Measurements from ENCODE around the gene LRRN2.

LRRN2 gene

GRCh38 chr1:204647114-204647804 is 38.3 kb downstream of the LRRN2 start:
- DNase-seq = peak; percentile 77
- Histone ChIP-seq H3K27ac (no peak overlapping the region), H3K27me3 (replicated peaks) (peaks cover 17% of the 10 kb centered on the region), H3K4me3 (ENCODE audit: low read depth, low read length) (no peak overlapping the region), H3K36me3 (replicated peaks) (no peaks in the 10 kb centered on the region)
- no peak for TF ChIP-seq CTCF (IDR thresholded peaks at IDR 0.05; ENCODE audit: low read depth, low read length, missing control alignments)
- in situ Hi-C loops (cut with HindIII; ENCODE audit: low pct_ligation_motif_present, low sequenced_read_pairs) = no loop called here

GRCh38 chr1:204645666-204646065 is 39.9 kb downstream of the LRRN2 start:
- in situ Hi-C loops (cut with HindIII; ENCODE audit: low pct_ligation_motif_present, low sequenced_read_pairs) = no loop called here
- H3K27ac ChIP-seq = no peak overlapping the region
- no peak overlapping the region for H3K4me3 ChIP-seq (ENCODE audit: low read depth, low read length)
- DNase-seq = no peak
- TF ChIP-seq CTCF (IDR thresholded peaks at IDR 0.05; ENCODE audit: low read depth, low read length, missing control alignments) = no peak
- H3K36me3 ChIP-seq (replicated peaks) = no peaks in the 10 kb centered on the region
- peaks cover 5% of the 10 kb centered on the region for H3K27me3 ChIP-seq (replicated peaks)

GRCh38 chr1:204645251-204645650 is 40.3 kb downstream of the LRRN2 start:
- Histone ChIP-seq H3K27me3 (replicated peaks) (peaks cover under 1% of the 10 kb centered on the region), H3K36me3 (replicated peaks) (no peaks in the 10 kb centered on the region)

GRCh38 chr1:204643503-204643902 is 42.0 kb downstream of the LRRN2 start:
- in situ Hi-C loops (cut with HindIII; ENCODE audit: low pct_ligation_motif_present, low sequenced_read_pairs) = no loop called here
- Histone ChIP-seq H3K27ac (no peak overlapping the region), H3K27me3 (replicated peaks) (no peaks in the 10 kb centered on the region), H3K36me3 (replicated peaks) (no peaks in the 10 kb centered on the region), H3K4me3 (ENCODE audit: low read depth, low read length) (no peak overlapping the region)
- DNase-seq = no peak
- no peak for TF ChIP-seq CTCF (IDR thresholded peaks at IDR 0.05; ENCODE audit: low read depth, low read length, missing control alignments)

More at GRCh38 chr1:204645251-204645650, 40.3 kb downstream of the LRRN2 start:
- no peak for DNase-seq
- no peak overlapping the region for H3K27ac ChIP-seq
- H3K4me3 ChIP-seq (ENCODE audit: low read depth, low read length) = no peak overlapping the region
- in situ Hi-C loops (cut with HindIII; ENCODE audit: low pct_ligation_motif_present, low sequenced_read_pairs) = no loop called here
- TF ChIP-seq CTCF (IDR thresholded peaks at IDR 0.05; ENCODE audit: low read depth, low read length, missing control alignments) = no peak

GRCh38 chr1:204641936-204642335 is 43.6 kb downstream of the LRRN2 start:
- no peak for TF ChIP-seq CTCF (IDR thresholded peaks at IDR 0.05; ENCODE audit: low read depth, low read length, missing control alignments)
- H3K27ac ChIP-seq = no peak overlapping the region
- no peak for DNase-seq
- no peak overlapping the region for H3K4me3 ChIP-seq (ENCODE audit: low read depth, low read length)
- in situ Hi-C loops (cut with HindIII; ENCODE audit: low pct_ligation_motif_present, low sequenced_read_pairs) = no loop called here
- H3K27me3 ChIP-seq (replicated peaks) = peaks cover 2% of the 10 kb centered on the region
- H3K36me3 ChIP-seq (replicated peaks) = no peaks in the 10 kb centered on the region

GRCh38 chr1:204641455-204641854 is 44.1 kb downstream of the LRRN2 start:
- peaks cover 2% of the 10 kb centered on the region for H3K27me3 ChIP-seq (replicated peaks)
- in situ Hi-C loops (cut with HindIII; ENCODE audit: low pct_ligation_motif_present, low sequenced_read_pairs) = no loop called here
- no peak for TF ChIP-seq CTCF (IDR thresholded peaks at IDR 0.05; ENCODE audit: low read depth, low read length, missing control alignments)
- H3K36me3 ChIP-seq (replicated peaks) = no peaks in the 10 kb centered on the region
- no peak overlapping the region for H3K27ac ChIP-seq
- H3K4me3 ChIP-seq (ENCODE audit: low read depth, low read length) = no peak overlapping the region
- DNase-seq = no peak

All from brain microvascular endothelial cell (primary cell).